ENCODE results near the gene SYAP1.

Gene SYAP1

DNA sequence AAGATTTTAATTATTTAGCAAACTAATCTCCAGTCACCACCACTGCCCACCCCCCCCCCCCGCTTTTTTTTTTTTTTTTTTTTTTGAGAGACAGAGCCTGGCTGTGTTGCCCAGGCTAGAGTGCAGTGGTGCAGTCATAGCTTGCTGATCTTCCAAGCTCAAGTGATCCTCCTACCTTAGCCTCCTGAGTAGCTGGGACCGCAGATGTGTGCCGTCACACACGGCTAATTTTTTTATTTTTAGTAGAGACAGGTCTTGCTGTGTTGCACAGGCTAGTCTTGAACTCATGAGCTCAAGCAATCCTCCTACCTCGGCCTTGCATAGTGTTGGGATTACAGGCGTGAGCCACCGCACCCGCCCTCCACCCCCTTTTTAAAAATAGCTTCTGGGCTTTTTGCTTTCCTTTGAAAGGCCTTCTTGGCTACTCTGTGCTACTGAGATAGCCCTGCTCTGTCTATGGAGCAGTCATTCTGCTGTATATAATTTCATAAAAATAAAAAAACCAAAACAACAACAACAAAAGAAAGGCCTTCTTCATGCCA is 85.6 kb downstream of the SYAP1 start:
- H3K4me3 ChIP-seq (ENCODE audit: control insufficient read depth, low read depth, low read length) = no peak overlapping the region
- DNase-seq (ENCODE audit: low read depth) = no peak
- TF ChIP-seq CTCF (conservative IDR thresholded peaks at IDR 0.05; ENCODE audit: control insufficient read depth, insufficient read depth, low read depth, low read length) = no peak

DNA sequence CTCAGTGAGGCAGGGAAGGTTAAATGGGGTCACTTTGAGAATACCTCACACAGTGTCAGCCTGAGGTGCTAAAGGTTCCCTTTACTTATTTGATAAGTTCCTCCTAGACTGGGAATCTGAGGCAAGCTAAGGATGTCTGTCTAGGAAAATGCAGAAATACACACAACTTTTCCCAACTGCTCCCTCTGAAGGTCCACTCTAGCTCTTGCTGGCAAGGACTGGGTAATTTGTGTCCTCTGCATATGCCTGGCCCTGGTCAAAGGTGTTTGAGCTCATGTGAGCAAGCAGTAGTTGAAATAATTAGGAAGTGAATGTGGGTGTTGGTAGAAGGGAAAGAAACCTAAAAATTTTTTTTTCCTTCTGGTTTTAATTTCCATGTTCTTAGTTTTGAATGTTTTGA is 88.1 kb downstream of the SYAP1 start:
- peak; percentile 50 for DNase-seq (ENCODE audit: low read depth)
- TF ChIP-seq CTCF (conservative IDR thresholded peaks at IDR 0.05; ENCODE audit: control insufficient read depth, insufficient read depth, low read depth, low read length) = peak; percentile 45
- H3K4me3 ChIP-seq (ENCODE audit: control insufficient read depth, low read depth, low read length) = no peak overlapping the region

- TF ChIP-seq CTCF (conservative IDR thresholded peaks at IDR 0.05; ENCODE audit: control insufficient read depth, insufficient read depth, low read depth, low read length) = no peak
- peak overlapping the region; percentile 32 for H3K4me3 ChIP-seq (ENCODE audit: control insufficient read depth, low read depth, low read length)
- DNase-seq (ENCODE audit: low read depth) = peak; percentile 80
Observed at GRCh38 chrX:16807976-16808542, 88.6 kb downstream of the SYAP1 start.

DNA sequence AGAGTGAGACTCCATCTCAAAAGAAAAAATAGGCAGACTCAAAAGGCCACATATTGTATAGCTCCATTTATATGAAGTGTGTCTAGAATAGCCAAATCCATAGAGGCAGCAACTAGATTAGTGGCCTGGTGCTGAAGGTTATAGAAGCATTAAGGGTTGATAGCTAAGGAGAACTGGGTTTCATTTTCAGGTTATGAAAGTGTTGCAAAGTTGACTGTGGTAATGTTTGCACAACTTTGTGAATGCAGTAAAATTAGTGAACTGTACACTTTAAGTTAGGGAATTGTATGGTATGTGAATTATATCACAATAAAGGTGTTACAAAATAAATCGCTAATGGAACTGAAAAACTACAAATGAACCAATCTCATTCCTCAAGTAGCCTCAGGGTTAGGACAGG is 95.2 kb downstream of the SYAP1 start:
- TF ChIP-seq CTCF (conservative IDR thresholded peaks at IDR 0.05; ENCODE audit: control insufficient read depth, insufficient read depth, low read depth, low read length) = no peak
- DNase-seq (ENCODE audit: low read depth) = no peak
- H3K4me3 ChIP-seq (ENCODE audit: control insufficient read depth, low read depth, low read length) = no peak overlapping the region
